ENCODE measurements around the gene INSYN2B.
"Not testable (repeated sequence)": the region's sequence is repeated elsewhere in the genome, so short reads cannot be mapped to it uniquely, and the experiment has no call there.

Gene INSYN2B

GRCh38 chr5:169840405-169840804, 139.9 kb downstream of the INSYN2B start:
- no peak for DNase-seq

- no peak for DNase-seq
Observed at GRCh38 chr5:169838688-169839087, 141.6 kb downstream of the INSYN2B start.

DNA sequence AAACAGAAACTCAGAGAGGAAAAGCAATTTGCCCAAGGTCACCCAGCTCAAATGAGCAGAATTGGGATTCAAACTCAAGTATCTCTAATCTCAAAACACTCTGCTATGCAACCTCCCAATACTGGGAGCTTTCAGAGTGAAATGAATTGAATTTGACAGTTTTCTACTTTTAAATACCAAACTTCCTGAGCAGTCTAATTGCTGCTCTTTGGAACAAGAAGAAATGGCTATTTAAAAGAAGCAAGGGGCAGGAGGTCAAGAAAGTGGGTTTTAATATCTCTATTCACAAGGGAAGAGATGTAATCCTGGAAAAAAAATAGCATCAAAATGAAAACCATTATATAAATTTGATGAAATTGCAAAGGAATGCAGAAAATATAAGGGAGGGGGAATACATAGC, 142.6 kb downstream of the INSYN2B start:
- no peak for DNase-seq

DNA sequence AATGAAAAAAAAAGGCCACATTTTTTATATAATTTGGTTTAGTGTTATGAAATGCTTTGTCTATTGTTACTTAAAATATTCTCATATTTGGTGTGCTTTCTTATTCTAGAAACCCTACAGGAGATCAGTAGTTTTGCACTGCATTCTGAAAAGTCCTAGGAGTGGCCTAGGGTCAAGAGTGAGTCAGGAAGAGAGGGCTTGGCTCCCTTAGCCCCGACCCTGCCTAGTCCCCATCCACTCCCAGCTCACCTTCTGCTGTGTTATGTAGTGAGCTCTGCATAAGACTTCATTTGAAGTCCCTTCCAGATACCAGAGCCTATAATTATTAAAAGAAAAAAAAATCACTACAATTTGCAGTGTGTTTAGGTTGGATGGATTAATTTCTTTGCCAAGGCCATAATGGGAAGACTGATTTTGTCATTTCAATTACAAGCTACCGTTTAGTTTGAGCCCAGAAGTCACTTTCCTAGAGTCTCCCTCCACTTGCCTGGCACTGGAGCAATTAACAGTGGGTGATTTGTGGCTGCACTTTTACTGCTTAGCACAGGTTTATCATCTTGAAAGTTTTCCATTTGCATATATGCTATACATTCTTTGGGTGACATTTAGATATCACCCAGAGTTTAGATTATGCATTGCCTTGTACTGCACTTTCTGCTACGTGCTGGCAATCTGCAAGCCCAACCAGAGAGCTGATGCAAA, 143.3 kb downstream of the INSYN2B start:
- DNase-seq: no peak

DNA sequence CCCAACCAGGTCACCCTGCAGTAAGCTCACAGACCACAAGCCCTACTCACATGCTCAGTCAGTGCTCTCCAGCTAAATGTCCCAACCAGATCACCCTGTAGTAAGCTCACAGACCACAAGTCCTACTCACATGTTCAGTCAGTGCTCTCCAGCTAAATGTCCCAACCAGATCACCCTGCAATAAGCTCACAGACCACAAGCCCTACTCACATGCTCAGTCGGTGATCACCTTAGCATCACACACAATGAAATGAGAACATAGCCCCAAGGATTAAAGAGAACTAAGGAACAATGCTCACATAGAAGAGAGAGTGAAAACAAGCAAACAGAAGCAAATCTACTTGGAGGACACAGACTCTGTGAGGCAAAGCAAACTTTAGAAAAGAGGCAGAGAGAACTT, 145.8 kb downstream of the INSYN2B start:
- DNase-seq: not testable (repeated sequence)

DNA sequence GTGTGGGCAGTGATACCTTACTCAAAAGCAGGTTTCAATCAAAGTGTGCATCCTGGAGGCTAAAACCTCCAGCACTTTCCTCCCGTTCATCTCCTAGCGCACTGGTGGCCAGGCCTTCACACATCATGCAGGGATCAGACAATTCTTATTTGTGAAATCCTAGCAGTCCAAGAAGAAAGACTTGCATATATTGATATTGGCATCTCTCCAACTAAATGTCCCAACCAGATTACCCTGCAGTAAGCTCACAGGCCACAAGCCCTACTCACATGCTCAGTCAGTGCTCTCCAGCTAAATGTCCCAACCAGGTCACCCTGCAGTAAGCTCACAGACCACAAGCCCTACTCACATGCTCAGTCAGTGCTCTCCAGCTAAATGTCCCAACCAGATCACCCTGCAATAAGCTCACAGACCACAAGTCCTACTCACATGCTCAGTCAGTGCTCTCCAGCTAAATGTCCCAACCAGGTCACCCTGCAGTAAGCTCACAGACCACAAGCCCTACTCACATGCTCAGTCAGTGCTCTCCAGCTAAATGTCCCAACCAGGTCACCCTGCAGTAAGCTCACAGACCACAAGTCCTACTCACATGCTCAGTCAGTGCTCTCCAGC, 146.5 kb downstream of the INSYN2B start:
- DNase-seq: not testable (repeated sequence)

GRCh38 chr5:169832845-169833244, 147.4 kb downstream of the INSYN2B start:
- no peak for DNase-seq

DNA sequence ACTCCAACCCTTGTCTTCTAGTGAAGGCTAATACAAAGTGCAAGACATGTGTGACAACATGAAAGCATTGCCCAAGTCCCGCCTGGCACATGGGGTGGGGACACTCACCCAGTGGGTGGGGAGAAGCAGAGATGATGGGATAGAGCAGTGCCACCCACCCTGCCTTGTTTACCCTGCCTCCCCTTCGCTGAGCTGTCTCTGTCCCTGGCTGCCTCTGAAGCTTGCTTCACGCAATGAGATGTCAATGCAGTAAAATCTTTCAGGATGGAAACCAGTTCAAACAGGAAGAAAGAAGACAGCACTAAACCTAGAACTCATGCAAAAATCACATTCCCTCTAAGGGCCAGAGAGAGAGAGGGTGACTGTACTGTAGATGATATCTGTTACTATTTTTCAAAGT, 148.0 kb downstream of the INSYN2B start:
- DNase-seq: no peak

DNA sequence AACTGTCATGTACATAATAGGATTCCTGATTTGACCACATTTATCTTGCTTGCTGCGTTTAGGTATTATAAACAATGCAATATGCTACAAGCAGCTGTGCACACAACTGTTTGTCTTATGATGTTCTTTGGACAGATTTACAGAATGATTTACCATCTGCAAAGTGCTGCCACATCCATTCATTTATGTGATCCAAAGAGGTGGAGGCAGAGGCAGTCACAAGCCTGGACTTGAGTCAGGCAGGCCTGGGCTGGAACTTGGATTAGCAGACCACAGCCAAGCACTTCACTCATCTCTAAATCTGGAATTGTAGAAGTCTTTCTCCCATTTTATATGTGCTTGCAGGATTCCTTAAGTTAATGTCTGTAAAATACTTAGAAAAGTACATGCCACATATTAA, 149.0 kb downstream of the INSYN2B start:
- no peak for DNase-seq

- no peak for DNase-seq
Observed at GRCh38 chr5:169828385-169828784, 151.9 kb downstream of the INSYN2B start.

- no peak for DNase-seq
Observed at GRCh38 chr5:169827769-169828168, 152.5 kb downstream of the INSYN2B start.

- no peak for DNase-seq
Observed at GRCh38 chr5:169826618-169827017, 153.7 kb downstream of the INSYN2B start.

- no peak for DNase-seq
Observed at GRCh38 chr5:169817031-169817430, 163.3 kb downstream of the INSYN2B start.

DNA sequence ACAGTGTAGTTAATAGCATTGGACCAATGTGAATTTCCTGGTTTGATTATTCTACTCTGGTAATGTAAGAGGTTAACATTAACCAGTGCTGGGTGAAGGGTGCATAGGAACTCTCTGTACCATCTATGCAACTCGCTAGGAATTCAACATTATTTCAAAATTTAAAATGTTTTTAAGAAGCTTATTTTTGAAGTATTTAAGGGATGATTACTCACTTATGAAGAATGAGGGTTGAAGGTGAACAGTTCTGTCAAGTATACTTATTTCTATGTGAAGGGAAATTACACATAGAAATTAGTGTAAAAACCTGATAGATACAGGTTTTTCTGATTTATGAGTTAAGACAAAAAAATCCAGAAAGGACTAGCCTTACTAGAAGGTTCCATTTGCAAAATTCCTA, 165.8 kb downstream of the INSYN2B start:
- DNase-seq: no peak

Measured in activated naive CD4-positive, alpha-beta T cell treated with anti-CD3 and anti-CD28 coated beads, Interleukin-2, amount 50 U/mL, for 16 hours (primary cell).